GM21825 (cell line): ENCODE data around the gene CRAMP1.
A peak's percentile ranks its signal among the peaks of the same experiment; 100 is the strongest.

Source experiments
- ATAC-seq: cut with Tn5 transposase; IDR thresholded peaks from one replicate; pipeline ENCODE4 v1.9.1; 2021; ENCODE audit warnings: mild to moderate bottlenecking, moderate library complexity; ENCODE audit not compliant: unreplicated experiment

Gene CRAMP1

DNA sequence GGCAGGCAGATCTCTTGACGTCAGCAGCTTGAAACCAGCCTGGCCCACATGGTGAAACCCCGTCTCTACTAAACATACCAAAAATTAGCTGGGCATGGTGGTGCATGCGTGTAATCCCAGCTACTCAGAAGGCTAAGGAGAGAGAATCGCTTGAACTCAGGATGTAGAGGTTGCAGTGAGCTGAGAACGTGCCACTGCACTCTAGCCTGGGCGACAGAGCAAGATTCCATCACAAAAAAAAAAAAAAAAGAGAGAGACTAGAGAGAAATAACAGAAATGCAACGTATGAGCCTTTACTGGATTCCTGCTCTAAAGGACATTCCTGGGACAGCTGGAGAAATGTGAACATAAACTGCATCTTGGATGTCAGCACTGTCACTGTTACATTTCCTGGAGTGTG lies 11.1 kb upstream of the CRAMP1 start:
- no peak for ATAC-seq

DNA sequence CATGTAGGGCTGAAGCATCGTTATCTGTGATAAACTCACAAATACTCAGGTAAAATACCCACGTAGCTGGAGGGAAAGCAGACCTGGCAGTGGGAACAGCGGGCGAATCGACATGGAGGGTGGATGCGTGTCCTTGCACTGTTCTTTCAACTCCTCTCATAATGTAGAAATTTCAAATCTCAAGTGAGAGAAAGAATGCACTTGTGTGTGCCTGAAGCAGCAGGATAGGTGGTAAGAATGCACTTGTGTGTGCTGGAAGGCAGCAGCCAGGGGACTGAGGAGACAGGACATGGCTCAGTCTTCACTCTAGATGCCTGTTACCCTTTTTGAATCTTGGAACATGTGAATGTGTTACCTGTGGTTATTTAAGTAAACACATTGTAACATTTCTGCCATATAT lies 10.7 kb upstream of the CRAMP1 start:
- no peak for ATAC-seq

DNA sequence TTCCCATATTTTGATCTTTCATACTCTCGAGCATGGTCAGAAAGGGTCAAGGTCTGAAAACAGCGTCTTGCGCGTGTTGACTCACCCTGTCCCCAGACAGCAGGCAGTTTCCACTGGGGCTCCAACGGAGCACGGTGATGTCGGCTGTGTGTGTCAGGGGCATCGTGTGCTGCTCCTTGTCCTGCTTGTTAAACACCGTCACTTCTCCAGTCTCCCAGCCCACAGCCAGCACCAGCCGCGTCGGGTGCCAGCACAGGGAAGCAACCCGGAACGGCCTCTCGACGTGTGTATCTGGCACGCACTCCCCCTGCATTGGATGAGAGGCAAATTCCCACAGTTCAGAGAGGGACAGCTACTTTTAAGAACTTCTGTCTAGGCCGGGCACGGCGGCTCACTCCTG lies 9.9 kb upstream of the CRAMP1 start:
- ATAC-seq = no peak

DNA sequence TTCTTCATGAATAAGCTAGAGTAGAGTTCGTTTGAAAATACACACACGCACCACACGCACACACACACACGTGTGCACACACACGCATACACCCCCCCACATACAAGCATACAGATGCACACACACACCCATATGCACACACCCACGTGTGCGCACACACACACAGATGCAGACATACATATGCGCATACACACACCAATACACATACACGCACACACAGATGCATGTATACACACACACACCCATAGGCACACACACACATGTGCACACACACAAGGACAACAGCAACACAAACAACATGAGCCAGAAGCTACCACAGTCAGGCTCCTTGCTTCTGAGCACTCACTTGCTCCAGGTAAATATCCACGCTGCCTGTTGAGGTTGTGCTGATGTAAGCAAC lies 5.4 kb upstream of the CRAMP1 start:
- ATAC-seq = no peak

DNA sequence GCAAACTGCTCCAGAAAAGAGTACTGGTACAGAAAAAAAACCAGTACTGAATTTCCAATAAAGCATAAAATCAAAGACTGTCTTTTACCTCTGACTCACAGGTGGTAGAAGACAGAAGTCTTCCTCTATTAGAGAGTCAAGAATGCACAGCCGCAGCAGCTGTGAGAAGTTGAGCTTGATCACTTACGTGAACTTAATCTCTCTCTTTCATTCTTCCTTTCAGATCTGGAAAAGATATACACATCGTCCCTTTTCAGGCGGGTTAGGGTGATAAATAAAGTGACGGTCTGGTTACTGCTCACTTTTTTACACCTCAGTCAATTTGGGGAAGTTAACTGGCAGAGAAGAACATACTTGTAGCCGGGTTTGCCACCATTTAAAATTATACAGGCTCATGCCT lies 4.2 kb upstream of the CRAMP1 start:
- no peak for ATAC-seq

DNA sequence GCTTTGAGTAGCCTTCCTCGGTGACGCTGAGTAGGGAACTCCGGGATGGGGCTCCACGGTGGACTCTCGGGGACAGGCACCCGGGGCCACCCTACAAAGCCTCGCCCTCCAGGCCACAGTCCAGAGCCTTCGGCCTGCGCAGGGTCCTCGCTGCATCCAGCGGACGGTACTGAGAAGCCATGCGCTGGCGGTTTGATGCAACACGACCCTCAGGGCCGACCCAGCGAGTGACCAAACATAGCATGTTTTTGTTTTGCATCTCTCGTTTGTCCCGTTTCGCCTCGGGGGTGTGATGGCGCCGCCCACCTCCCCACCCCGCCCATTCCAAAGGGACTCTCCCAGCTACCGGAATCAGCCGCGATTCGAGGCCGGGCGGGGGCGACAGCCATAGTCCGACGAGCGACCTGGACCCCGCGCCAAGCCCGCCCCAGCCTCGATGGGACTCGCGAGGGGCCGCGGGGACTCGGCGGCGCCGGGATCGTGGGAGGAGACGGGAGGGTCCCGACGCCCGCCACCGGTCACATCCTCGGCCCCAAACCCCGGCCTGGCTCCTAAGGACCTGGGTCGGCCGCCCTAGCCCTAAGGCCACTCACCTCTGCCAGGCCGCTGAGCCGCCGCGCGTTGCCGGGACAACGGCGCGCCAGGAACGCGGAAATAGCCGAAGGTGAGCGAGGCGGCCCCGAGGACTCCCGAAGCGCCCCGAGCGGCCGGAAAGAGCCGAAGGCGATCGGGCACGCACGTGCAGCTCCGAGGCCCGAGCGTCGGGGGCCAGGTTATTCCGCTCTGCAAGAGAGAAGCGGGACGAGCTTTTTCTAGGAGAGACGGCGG lies 1.9 kb upstream of the CRAMP1 start:
- ATAC-seq = peak; percentile 47

DNA sequence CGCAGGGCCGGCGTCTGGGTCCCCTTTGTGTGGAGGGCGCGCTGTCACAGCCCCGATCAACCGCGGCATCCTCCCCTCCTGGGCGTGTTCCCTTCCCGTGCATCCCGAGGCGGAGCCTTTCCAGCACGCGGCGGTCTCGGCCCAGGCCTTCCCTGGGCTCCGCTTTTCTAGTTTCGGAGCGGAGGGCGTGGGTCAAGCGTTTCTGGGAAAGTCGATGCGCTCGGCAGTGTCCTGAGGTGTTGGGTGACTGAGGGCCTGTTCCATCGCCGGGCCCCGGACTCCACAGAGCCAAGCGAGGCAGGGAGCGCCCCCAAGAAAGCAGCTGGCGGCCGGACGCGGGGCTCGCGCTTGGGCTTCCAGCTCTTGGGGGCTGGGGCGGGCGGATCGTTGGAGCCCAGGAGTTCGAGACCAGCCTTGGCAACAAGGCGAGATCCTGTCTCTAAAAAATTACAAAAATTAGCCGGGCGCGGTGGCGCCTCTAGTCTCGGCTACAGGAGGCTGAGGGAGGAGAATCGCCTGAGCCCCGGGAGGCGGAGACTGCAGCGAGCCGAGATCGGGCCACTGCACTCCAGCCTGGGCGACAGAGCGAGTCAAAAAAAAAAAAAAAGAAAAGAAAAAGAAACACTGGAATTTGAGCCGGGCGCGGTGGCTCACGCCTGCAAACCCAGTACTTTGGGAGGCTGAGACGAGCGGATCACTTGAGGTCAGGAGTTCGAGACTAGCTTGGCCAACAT lies 1.1 kb upstream of the CRAMP1 start:
- ATAC-seq = no peak

DNA sequence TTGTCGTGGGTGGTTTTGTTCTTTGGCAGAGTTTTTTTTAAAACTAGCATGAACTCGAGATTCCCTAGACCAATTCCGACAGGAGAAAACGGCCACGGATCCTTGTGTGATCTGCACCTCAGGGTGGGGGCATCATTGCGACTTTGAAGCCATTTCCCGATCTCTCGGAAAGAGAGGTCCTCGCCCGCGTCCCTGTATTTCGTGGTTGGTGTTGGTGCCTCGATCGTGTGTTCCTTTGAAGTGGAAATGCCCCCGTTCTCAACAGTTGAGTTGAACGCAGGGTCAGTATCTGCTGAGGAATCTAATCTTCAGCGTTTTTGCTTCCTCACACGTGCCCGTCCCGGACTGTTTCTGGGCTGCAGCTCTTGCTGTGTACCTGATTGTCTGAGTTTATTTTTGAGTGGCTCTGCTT lies 1.1 kb downstream of the CRAMP1 start:
- ATAC-seq = no peak

DNA sequence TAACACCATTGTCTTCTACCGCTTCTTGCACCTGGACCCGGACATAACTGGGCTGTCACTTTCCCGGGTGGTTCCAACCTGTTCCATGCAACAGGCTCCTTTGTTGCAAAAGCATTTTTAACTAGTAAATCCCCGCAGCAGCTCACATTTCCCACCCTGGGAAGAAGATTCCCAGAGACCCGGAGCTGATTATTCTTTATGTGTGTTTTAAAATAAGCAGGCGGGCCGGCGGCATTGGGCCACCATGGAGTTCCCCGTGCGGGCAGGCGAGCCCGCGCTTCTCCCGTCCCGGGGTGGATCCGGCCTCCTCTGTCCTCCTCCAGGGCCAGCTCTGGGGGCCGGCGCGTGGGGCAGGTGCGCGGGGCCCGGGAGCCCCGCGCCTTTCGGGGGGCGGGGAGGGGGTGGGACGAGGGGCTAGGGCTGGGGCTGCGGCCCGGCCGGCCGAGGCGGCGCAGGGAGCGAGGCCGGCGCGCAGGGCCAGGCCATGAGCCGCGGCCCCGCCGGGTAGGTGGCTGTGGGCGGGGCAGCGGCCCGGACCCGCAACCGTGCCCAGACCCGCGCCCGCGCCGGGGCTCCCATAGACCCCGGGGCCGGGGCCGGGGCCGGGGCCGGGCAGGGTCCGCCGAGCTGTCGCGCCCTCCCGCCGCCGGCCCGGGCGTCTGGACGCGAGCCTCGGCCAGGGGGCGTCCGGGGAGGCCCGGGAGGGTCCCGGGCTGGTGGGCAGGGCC lies 1.7 kb downstream of the CRAMP1 start:
- ATAC-seq = no peak

DNA sequence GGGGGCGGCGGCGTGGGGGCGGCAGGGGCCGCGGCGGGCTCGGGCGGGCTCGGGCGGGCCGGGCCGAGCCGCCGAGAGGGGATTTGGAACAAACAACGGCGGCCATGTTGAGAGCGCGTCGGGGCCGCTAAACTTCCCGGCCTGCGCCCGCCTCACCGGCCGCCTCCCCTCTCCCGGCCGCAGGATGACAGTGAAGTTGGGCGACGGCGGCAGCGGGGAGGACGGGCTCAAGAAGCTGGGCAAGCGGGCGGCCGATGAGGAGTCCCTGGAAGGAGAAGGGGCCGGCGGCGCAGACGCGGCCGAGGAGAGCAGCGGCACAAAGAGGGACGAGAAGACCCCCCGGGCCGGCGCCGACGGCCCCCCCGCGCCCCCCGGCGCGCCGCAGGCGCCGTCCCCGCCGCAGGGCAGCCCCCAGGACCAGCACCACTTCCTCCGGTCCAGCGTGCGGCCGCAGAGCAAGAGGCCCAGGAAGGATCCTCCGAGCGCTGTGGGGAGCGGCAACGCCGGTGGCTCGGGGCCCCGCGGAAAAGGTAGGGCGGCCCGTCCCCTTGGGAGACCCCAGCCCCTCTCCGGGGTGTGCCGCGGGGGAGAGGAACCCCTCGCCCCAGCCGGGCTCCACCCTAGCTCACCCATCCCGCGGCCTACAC lies 2.4 kb downstream of the CRAMP1 start:
- ATAC-seq = no peak

DNA sequence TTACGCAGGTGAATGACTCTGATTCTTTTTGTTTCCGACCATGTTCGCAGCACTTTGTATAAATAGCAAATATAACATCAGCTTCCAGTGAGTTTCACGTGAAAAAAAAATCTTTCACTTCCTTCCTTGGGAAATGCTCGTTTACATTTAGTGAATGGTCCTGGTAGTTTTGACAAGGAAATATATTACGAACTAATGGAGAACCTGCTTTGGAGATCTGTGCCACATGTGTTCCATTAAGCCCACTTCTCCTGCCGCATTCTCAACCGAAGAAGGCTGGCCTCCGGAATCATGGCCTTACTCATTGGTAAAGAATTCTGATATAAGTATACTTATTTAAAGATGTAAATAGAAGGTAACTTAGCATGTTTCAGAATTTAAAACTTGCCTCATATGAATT lies 3.6 kb downstream of the CRAMP1 start:
- ATAC-seq = no peak

DNA sequence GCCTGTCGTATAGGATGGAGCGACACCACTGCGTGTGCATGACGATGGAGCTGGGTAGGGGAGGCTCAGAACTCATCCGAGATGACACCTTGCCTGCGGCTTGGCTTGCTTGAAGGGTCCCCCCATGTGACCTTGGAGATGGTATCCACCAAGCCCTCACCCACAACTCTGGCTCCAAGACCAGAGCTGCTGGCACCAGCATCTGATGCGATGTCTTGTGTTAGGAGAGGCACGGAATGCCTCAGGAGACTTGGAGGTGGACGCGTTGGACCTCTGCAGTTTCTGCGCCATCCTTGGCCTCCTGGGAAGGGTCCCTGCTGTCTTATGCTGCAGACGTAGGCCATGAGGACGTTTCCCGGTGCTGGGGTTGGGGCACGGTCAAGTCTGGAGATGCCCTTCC lies 7.8 kb downstream of the CRAMP1 start:
- no peak for ATAC-seq

DNA sequence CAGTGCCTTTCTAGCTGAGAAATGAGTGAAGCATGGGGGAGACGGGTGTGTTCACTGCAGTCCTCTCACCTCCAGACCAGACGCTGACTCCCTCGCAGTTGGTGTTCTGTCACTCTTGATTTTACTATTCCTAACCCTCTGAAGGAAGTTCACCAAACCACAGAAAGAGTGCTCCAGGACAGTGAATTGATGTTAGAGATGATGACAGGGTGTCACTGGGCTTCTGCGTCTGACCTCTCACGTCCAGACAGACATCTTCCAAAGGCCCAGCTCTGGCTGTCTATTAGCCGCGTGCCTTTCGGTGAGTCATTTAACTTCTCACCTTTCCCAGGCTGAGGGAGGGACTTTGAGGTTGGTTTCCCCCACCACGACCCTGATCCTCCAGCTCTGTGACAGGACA lies 8.2 kb downstream of the CRAMP1 start:
- ATAC-seq = no peak

DNA sequence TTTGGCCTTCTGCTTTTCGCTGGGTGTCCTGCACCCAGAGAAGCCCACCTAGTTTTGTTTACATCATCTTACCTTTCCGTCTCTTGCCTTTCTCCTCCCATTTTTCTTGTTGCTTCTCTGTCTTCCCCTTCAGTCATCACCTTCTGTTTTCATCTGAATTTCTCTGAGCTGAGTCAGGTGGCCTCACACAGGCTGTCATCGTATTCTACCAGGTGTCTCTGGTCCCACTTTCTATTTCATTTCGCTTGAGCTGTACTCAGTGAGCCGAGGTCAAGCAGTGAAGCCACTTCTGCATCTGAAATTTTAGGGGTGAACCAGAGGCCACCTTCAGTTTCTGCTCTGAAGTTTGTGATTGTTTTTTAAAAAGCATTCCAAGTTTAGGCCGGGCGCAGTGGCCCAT lies 9.7 kb downstream of the CRAMP1 start:
- ATAC-seq = no peak

DNA sequence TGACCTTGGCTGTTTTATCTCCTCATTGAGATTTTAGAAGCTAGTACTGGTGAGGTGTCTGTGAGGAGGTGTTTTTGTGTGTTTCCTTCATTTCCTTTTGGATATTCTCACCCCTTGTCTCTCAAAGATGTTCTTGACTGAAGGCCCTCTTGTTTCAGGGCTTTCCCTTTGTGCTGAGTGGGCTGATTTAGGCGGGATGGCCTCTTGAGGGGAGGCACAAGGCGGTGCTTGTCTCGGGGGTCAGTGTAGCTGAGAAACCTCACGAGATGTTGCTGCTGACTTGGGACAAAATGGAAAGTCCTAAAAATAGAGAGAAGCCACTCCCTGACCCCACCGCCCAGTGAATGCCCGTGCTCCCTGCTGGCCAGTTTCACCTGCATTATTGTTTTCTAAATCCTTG lies 14.2 kb downstream of the CRAMP1 start:
- no peak for ATAC-seq

DNA sequence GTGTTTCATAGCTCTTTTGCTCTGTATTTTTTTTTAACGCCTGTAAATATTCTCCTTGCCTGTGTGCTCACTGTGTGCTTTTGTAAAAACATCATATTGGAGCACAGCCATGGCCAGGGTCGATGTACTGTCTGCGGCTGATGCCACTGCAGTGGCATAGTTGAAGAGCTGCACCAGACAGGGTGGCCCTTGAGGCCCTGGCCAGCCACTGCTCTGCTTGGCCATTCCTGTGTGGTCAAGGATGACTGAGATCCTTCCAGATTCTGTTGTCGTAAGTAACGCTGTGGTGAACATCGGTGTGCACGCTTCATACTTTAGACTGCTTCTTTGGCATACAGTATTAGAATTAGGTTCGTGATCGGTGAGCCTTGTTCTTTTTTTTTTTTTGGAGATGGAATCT lies 14.6 kb downstream of the CRAMP1 start:
- ATAC-seq = no peak

DNA sequence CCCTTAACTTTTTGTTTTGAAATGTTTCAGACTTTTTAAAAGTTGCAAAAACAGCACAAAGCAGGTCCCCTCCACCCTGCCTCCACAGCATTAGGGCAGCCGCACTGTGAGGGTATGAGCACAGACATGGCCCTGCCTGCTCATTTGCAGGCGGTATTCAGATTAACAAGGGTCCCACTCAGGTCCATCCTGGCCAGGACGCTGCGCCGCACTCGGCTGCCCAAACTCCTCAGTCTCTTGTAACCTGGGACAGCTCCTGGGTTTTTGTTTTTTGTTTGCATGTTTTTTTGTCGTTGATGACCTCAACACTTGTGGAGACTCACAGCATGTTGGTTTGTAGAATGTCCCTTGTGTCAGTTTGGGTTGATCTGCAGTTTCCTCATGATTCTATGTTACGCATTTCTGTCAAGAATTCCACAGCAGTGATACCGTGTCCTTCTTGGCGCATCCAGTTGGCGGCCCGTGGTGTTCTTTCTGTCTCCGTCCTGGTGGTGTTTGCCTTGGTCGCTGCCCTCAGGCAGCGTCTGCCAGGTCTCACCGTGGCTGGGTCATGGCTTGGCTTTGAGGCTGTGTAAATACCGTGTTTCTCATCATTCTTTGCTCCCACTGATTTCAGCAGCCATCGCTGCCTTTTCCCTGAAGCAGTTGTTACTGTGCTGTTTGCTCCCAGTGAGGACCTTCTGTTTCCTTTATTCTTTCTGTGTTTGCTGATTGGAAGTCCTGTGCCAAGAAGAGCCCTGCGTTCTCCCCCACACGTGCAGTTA lies 18.5 kb downstream of the CRAMP1 start:
- ATAC-seq = no peak

DNA sequence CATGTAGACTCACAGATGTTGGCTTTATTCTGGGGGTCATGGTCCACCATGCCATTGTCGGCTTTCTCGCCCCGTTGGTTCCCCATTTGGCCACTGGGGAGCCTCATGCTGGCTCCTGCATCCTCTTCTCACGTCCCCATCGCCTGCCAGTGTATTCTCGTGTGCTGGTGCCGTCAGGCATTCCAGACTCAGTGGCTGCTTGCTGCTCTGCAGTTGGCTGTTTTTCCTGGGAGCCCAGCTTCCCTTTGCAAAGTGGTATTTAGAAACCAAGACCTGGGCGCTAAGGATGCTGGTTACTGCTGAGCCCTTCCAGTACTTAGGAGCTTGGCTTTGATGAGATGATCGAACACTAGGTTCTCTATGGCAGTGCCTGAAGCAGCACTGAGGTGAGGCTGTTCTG lies 19.1 kb downstream of the CRAMP1 start:
- ATAC-seq = no peak

DNA sequence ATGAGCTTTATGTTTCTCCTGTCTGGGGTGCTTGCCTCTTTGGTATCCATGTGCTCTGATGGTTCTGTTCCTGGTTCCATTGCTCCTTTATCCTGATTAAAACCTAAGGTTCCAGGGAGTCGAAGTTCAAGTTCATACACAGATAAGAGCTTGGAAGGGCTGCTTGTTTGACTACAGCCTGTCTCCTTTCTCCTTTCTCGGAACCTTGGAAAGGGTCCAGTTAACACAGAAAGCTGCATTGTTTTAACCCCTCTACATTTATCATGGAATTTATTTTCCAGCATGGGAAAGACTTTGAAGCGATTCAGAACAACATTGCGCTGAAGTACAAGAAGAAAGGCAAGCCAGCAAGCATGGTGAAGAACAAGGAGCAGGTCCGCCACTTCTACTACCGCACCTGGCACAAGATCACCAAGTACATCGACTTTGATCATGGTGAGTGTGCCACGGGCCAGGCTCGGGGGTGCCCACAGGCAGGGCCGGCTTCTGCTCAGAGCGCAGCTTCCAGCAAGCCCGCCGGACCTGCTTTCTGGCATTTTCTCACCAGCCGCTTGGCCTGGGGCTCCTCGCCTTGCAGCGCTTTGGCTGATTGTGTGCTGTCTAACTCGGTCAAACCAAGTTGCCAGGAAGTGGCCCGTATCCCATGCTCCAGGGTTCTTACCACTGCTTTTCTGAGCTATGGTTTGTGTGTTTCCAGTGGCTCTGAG lies 19.9 kb downstream of the CRAMP1 start:
- no peak for ATAC-seq

DNA sequence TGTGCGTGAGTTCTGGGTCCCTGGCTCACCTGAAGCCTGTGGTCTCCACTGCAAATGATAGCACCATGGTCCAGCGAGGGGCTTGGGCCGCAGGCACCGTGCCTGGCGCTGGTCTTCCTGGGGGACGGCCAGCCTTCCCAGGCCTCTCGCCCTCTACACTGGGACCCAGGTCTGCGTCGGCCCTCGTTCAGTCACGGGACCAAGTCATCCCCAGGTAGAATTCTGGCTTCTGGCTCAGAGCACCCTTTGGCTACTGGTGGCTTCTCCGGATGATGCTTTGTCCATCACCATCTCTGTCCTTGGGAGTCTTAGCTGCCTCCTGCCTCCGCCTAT lies 20.4 kb downstream of the CRAMP1 start:
- no peak for ATAC-seq
